ENCODE results near the gene RBM14.
"Not testable (repeated sequence)": the region's sequence is repeated elsewhere in the genome, so short reads cannot be mapped to it uniquely, and the experiment has no call there.

RBM14 gene

DNA sequence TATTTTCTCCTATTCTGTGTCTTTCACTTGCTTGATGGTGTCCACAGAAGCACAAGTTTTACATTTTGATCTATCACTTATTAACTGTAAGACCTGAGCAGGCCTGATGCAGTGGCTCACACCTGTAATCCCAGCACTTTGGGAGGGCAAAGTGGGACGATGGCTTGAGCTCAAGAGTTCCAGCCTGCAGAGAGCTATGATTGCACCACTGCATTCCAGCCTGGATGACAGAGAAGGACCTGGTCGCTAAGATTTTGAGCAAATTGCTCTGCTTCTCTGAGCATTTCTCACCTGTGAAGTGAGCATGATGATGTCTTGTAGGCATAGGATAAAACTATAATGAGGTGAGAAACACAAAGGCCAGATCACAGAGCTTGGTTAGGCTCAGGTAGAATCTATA, 30.3 kb upstream of the RBM14 start:
- no peaks in the 10 kb centered on the region for H3K27me3 ChIP-seq (ENCODE audit: insufficient read depth, poor library complexity, severe bottlenecking)

DNA sequence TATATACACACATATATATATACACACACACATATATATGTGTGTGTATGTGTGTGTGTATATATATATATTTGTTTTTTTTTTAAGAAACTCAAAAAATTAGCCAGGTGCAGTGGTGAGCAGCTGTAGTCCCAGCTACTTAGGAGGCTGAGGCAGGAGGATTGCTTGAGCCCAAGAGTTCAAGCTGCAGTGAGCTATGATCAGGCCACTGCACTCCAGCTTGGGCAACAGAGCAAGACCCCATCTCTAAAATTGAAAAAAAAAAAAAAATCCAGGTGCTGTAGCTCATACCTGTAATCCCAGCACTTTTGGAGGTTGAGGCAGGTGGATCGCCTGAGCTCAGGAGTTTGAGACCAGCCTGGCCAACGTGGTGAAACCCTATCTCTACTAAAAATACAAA, 27.1 kb upstream of the RBM14 start:
- not testable (repeated sequence) for H3K27me3 ChIP-seq (ENCODE audit: insufficient read depth, poor library complexity, severe bottlenecking); H3K4me3 ChIP-seq (replicated peaks; ENCODE audit: insufficient read depth, low read length); DNase-seq (ENCODE audit: low read depth in 1 of 2, low spot score in 1 of 2); H3K27ac ChIP-seq (replicated peaks)

More for the DNA sequence above, 30.3 kb upstream of the RBM14 start:
- no peak for DNase-seq (ENCODE audit: low read depth in 1 of 2, low spot score in 1 of 2)
- H3K4me3 ChIP-seq (replicated peaks; ENCODE audit: insufficient read depth, low read length), result no peak overlapping the region
- H3K27ac ChIP-seq (replicated peaks), result no peak overlapping the region
- TF ChIP-seq POLR2AphosphoS5 (IDR thresholded peaks at IDR 0.05; ENCODE audit: low read depth), result no peak
- TF ChIP-seq, protein P1, sequence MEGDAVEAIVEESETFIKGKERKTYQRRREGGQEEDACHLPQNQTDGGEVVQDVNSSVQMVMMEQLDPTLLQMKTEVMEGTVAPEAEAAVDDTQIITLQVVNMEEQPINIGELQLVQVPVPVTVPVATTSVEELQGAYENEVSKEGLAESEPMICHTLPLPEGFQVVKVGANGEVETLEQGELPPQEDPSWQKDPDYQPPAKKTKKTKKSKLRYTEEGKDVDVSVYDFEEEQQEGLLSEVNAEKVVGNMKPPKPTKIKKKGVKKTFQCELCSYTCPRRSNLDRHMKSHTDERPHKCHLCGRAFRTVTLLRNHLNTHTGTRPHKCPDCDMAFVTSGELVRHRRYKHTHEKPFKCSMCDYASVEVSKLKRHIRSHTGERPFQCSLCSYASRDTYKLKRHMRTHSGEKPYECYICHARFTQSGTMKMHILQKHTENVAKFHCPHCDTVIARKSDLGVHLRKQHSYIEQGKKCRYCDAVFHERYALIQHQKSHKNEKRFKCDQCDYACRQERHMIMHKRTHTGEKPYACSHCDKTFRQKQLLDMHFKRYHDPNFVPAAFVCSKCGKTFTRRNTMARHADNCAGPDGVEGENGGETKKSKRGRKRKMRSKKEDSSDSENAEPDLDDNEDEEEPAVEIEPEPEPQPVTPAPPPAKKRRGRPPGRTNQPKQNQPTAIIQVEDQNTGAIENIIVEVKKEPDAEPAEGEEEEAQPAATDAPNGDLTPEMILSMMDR (IDR thresholded peaks at IDR 0.05; ENCODE audit: insufficient read depth, low read length), result no peak
- no peak for TF ChIP-seq SPI1 (IDR thresholded peaks at IDR 0.05; ENCODE audit: borderline replicate concordance, low read depth)
- TF ChIP-seq, protein P2, sequence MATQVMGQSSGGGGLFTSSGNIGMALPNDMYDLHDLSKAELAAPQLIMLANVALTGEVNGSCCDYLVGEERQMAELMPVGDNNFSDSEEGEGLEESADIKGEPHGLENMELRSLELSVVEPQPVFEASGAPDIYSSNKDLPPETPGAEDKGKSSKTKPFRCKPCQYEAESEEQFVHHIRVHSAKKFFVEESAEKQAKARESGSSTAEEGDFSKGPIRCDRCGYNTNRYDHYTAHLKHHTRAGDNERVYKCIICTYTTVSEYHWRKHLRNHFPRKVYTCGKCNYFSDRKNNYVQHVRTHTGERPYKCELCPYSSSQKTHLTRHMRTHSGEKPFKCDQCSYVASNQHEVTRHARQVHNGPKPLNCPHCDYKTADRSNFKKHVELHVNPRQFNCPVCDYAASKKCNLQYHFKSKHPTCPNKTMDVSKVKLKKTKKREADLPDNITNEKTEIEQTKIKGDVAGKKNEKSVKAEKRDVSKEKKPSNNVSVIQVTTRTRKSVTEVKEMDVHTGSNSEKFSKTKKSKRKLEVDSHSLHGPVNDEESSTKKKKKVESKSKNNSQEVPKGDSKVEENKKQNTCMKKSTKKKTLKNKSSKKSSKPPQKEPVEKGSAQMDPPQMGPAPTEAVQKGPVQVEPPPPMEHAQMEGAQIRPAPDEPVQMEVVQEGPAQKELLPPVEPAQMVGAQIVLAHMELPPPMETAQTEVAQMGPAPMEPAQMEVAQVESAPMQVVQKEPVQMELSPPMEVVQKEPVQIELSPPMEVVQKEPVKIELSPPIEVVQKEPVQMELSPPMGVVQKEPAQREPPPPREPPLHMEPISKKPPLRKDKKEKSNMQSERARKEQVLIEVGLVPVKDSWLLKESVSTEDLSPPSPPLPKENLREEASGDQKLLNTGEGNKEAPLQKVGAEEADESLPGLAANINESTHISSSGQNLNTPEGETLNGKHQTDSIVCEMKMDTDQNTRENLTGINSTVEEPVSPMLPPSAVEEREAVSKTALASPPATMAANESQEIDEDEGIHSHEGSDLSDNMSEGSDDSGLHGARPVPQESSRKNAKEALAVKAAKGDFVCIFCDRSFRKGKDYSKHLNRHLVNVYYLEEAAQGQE (IDR thresholded peaks at IDR 0.05; ENCODE audit: insufficient replicate concordance, low read depth), result no peak
- no peak for TF ChIP-seq GABPA (IDR thresholded peaks at IDR 0.05; ENCODE audit: low read depth)

DNA sequence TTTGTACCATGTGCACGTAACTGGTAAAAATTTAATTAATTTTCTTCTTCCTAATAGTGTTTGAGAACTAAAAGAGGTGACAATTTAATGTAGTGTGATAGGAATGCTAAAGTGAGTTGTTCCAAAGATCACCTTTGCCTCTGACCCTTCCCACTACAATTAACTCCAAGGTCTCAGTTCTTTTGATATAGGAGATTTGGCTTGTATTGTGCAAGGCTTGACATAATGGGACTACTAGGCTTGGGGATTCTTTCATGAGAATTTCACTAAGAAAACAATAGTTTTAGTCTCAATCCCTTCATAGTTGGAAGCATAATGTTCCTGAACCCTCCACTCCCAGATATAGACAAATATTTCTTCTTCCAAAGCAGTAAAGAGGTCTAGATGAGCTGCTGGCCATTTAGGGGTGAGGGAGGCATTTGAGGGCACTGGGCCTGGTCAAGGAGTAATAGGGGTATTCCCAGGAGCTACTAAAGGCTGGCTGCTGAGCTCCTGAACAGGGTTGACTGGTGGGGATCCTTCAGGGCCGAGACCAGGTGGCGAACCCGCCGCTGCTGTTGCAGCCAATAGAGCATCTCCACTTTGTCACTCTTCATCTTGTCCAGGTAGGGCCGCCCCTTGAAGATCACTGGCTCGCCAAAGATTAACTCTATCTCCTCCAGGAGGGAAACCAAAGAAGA, 26.3 kb upstream of the RBM14 start:
- Histone ChIP-seq H3K27me3 (ENCODE audit: insufficient read depth, poor library complexity, severe bottlenecking) (no peaks in the 10 kb centered on the region), H3K27ac (replicated peaks) (no peak overlapping the region)
- TF ChIP-seq GABPA (IDR thresholded peaks at IDR 0.05; ENCODE audit: low read depth) (no peak), SPI1 (IDR thresholded peaks at IDR 0.05; ENCODE audit: borderline replicate concordance, low read depth) (no peak), POLR2AphosphoS5 (IDR thresholded peaks at IDR 0.05; ENCODE audit: low read depth) (no peak)
- TF ChIP-seq, protein P1 (IDR thresholded peaks at IDR 0.05; ENCODE audit: insufficient read depth, low read length), result no peak
- TF ChIP-seq, protein P2 (IDR thresholded peaks at IDR 0.05; ENCODE audit: insufficient replicate concordance, low read depth), result no peak

DNA sequence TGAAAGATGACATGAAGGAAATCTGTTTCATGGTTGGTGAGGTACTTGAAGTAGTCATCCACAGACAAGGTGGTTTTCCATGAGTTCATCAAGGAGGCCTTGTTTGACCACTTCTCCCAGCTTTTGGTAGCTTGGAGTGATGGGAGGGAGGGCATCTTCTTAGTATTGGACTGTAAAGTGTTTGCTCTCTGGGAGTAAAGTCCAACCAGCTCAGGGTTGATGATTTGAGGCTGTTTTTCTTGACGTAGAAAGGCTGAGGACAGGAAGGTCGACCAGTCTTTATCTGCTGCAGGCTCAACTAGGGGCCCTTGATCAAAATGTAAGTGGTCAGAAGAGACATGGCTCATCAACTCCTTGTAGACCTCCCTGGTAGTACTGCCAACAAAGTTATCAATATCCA, 25.3 kb upstream of the RBM14 start:
- DNase-seq (ENCODE audit: low read depth in 1 of 2, low spot score in 1 of 2), result no peak
- TF ChIP-seq, protein P1 (IDR thresholded peaks at IDR 0.05; ENCODE audit: insufficient read depth, low read length), result no peak
- TF ChIP-seq GABPA (IDR thresholded peaks at IDR 0.05; ENCODE audit: low read depth) (no peak), SPI1 (IDR thresholded peaks at IDR 0.05; ENCODE audit: borderline replicate concordance, low read depth) (no peak), POLR2AphosphoS5 (IDR thresholded peaks at IDR 0.05; ENCODE audit: low read depth) (no peak)
- TF ChIP-seq, protein P2 (IDR thresholded peaks at IDR 0.05; ENCODE audit: insufficient replicate concordance, low read depth), result no peak
- Histone ChIP-seq H3K4me3 (replicated peaks; ENCODE audit: insufficient read depth, low read length) (no peak overlapping the region), H3K27me3 (ENCODE audit: insufficient read depth, poor library complexity, severe bottlenecking) (no peaks in the 10 kb centered on the region), H3K27ac (replicated peaks) (no peak overlapping the region)

More for the DNA sequence above, 26.3 kb upstream of the RBM14 start:
- no peak overlapping the region for H3K4me3 ChIP-seq (replicated peaks; ENCODE audit: insufficient read depth, low read length)
- no peak for DNase-seq (ENCODE audit: low read depth in 1 of 2, low spot score in 1 of 2)
